ENCODE data around the gene MRAP. TPM values are rescaled to one million over a fixed set of nuclear protein-coding genes. Genes with fewer than 3 reads are reported as not detected.
A peak's percentile ranks its signal among the peaks of the same experiment; 100 is the strongest.
"Not testable (repeated sequence)": the region's sequence is repeated elsewhere in the genome, so short reads cannot be mapped to it uniquely, and the experiment has no call there.

MRAP gene
- total RNA-seq (2014; rRNA removed; shearing (Covaris generic)), result not detected in 2 replicates
- polyA plus RNA-seq (2014; cell fraction: nucleus; rRNA removed), result not detected in 2 replicates

GRCh38 chr21:32298658-32299081, at the start of gene MRAP:
Gene MRAP (plus strand): TSS chr21:32298855. CDS start chr21:32298972, 117 bp downstream.
- DNase-seq (ENCODE audit: extremely low read depth, low read depth), result no peak

GRCh38 chr21:32249511-32250280, 49.0 kb upstream of the MRAP start:
- DNase-seq (ENCODE audit: extremely low read depth, low read depth), result no peak

GRCh38 chr21:32252136-32252535, 46.5 kb upstream of the MRAP start:
- DNase-seq (ENCODE audit: extremely low read depth, low read depth), result no peak

- DNase-seq (ENCODE audit: extremely low read depth, low read depth), result no peak
Measured at GRCh38 chr21:32253215-32253641, 45.4 kb upstream of the MRAP start.

DNA sequence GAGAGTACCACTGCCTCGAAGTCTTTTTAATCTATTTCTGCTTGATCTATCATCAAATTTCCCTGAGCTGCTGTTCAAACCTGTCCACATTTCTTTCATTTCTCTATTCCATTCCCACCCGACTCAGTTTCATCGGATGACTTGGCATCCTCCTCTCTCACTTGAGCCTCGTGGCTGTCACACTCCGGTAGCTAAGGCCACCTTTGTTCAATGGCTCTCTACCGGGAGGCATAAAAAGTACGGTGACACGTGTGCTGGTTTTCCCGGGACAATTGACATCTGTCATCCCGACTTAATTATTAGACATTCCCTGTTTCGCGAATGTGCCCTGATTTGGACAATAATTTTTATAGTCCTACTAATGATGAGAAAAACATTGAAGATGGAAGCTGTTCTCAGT, 42.4 kb upstream of the MRAP start:
- no peak for DNase-seq (ENCODE audit: extremely low read depth, low read depth)

DNA sequence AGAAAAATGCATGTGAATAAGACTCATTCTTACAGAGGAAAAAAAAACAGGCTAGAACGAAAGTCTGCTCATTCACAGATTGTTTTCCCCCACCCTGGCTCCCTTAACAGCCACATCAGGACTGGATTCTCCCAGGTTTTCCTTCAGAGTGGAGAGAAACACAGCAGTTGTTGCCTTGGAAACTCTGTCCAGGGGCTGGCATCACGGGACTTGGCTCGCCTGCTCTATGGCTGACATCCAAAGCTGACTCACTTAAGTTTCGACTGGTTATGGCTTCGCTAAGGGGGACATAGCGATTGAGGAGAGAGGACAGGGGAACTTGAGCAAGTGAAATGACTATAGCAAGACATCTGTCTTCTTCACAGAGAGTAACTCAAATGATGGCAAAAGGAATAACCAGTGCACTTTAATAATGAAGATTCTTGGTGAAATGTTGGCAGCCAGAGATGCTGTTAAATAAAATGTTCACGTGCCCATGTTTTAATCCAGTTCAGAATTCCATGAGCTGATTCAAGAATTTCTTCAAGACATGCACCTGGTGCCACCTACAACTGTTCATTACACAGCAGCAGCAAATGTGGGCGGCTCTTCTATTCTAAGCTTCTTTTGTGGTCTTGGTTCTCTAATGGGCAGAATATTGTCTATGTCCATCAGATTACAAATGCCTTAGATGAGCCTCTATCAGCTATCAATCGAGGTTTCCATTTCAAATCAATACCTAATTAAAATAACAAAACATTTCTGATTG, 41.6 kb upstream of the MRAP start:
- DNase-seq (ENCODE audit: extremely low read depth, low read depth), result no peak

GRCh38 chr21:32257962-32258785, 40.5 kb upstream of the MRAP start:
- peak; percentile 77 for DNase-seq (ENCODE audit: extremely low read depth, low read depth)

DNA sequence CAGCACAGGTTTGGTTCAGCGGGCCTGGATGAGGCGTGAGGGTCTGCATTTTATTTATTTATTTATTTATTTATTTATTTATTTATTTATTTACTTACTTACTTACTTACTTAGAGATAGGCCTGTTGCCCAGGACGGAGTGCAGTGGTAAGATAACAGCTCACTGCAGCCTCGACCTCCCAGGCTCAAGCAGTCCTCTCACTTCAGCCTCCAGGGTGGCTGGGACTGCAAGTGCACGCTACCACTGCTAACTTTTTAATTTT, 39.9 kb upstream of the MRAP start:
- DNase-seq (ENCODE audit: extremely low read depth, low read depth), result not testable (repeated sequence)

DNA sequence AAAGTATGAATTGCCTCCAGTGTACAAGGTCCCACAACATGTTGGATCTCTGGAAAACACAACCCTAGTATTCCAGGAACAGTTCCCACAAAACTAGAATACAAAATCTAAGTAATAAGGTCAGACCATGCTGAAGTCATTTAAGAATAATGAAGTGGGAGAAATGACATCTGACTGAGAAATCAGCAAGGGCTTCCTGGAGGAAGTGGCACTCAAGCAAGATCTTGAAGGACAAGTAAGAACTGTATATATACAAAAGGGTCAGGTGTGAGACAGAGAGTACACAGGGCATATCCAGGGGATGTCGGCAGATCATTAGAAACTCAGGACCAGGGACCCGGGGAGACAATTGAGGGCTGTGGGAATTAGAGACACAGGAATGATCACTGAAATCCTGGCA, 38.5 kb upstream of the MRAP start:
- DNase-seq (ENCODE audit: extremely low read depth, low read depth), result no peak

GRCh38 chr21:32261929-32262328, 36.7 kb upstream of the MRAP start:
- no peak for DNase-seq (ENCODE audit: extremely low read depth, low read depth)

DNA sequence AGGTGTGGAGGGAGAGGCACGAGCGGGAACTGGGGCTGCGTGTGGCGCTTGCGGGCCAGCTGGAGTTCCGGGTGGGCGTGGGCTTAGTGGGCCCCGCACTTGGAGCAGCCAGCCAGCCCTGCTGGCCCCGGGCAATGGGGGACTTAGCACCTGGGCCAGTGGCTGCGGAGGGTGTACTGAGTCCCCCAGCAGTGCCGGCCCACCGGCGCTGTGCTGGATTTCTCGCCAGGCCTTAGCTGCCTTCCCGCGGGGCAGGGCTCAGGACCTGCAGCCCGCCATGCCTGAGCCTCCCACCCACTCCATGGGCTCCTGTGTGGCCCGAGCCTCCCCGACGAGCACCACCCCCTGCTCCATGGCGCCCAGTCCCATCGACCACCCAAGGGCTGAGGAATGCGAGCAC, 33.3 kb upstream of the MRAP start:
- DNase-seq (ENCODE audit: extremely low read depth, low read depth), result not testable (repeated sequence)

- no peak for DNase-seq (ENCODE audit: extremely low read depth, low read depth)
Measured at GRCh38 chr21:32270748-32271147, 27.9 kb upstream of the MRAP start.

DNA sequence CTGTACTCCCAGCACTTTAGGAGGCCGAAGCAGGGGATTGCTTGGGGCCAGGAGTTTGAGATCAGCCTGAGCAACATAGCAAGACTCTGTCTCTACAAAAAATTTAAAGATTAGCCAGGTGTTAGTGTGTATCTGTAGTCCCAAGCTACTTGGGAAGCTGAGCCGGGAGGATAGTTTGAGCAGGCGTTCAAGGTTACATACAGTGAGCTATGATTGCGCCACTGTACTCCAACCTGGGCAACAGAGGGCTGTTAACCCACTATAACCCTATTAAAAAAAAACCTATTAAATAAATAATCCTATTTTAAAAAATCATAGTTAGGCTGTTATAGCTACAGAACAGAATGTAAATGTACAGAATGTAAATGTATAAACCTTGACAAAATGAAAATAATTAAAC, 22.0 kb upstream of the MRAP start:
- DNase-seq (ENCODE audit: extremely low read depth, low read depth), result no peak

- no peak for DNase-seq (ENCODE audit: extremely low read depth, low read depth)
Measured at GRCh38 chr21:32278103-32278502, 20.6 kb upstream of the MRAP start.

DNA sequence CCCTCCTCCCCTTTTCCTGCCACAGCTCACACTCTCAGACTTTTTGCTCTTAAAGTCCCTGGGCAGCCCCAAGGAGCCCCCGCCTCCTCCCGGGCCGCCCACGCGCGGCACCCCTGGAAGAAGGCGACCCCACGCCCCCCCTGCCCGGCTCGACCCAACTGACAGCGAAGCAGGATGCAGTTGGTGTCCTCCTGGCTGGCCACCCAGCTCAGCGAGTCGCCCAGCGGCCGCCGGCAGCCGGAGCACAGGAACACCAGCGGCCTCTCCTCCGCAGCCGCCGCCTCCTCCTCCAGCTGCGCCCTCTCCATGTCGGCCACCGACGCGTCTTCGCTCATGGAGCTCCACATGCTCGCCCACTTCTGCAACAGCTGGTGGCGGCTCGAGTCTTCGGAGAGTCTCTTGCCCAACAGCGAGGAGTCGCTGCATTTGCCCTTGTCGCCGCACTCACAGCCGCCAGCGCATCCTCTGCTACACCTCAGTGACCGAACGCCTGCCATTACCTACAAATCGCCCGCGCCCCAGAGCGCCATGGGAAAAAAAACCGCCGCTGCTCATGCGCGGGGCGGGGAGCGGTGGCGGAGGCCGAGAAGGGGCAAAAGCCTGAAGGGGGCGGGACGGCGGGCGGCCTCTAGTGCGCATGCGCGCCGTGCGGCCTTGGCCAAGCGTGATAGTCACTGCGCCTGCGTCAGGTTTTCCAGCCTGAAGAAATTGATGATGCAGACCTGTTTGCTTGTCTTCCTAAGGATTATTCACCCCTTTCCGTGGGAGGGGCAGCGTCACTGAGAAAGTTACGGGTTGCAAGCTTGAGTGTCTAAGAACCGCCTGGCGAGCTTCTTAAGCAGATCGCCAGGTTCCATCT, 19.9 kb upstream of the MRAP start, which contains the start of gene MIS18A:
TSS of gene MIS18A (minus strand) at position 532 of the 859 bp plus-strand sequence. CDS start at position 497, 35 bp downstream.
- peak; percentile 87 for DNase-seq (ENCODE audit: extremely low read depth, low read depth)

- DNase-seq (ENCODE audit: extremely low read depth, low read depth), result no peak
Measured at GRCh38 chr21:32279377-32279680, 19.3 kb upstream of the MRAP start.

DNA sequence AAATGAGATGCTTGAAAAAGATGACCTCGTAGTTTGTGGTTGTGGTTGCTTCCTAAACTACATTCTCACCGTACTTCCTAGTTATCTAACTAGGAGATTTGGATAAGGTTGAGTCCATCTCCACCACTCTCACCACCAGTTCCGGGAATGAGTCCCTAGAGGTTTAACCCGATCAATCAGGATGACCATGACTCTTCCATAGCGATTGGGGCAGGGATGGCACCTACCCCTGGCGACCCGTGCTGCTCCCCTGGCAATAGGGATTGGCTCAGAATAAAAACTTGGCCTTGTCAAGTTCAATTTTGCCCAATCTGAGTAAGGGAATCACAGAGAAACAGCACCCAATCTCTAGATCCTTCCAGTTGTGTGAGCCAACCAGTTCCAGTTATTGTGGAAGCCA, 17.1 kb upstream of the MRAP start:
- no peak for DNase-seq (ENCODE audit: extremely low read depth, low read depth)

GRCh38 chr21:32282992-32283391, 15.7 kb upstream of the MRAP start:
- DNase-seq (ENCODE audit: extremely low read depth, low read depth), result no peak

DNA sequence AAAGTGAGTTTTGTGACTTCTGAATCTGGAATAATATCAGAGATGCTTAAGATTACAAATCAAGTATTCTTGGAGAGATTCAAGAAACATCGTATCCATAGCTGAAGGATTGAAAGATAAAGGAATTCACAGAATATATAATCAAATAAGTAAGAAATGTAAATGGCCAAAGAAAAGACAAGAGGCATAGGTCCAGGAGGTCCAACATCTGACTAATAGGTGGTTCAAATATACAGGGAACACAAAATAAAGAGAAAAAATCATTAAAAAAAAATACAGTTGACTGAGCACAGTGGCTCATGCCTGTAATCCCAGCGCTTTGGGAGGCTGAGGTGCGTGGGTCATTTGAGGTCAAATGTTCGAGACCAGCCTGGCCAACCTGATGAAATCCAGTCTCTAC, 13.2 kb upstream of the MRAP start:
- DNase-seq (ENCODE audit: extremely low read depth, low read depth), result no peak

GRCh38 chr21:32297449-32297848, 1.2 kb upstream of the MRAP start:
- no peak for DNase-seq (ENCODE audit: extremely low read depth, low read depth)
